Cardiac muscle cell (in vitro differentiated cells and primary cell): Measurements from ENCODE around the gene RGS4. TPM values are rescaled to one million over a fixed set of nuclear protein-coding genes. Genes with fewer than 3 reads are reported as not detected.

ENCODE experiments used
- DNase-seq, 2 donors: peaks; one replicate each; pipeline versions ENCODE4 v3.0.0 to v3.0.0-alpha.2; 2010 to 2017; ENCODE audit warnings: low read depth in 1 of 2, low spot score in 1 of 2
- H3K27ac ChIP-seq: fragments of 200-600 bp; sonication (generic); 2 replicates; pipeline ENCODE4 v1.5.1; 2016
- H3K27me3 ChIP-seq: fragments of 200-600 bp; sonication (generic); 2 replicates; pipeline ENCODE4 v1.6.0; 2016; ENCODE audit warnings: control low read depth
- H3K36me3 ChIP-seq: fragments of 200-600 bp; sonication (generic); 2 replicates; pipeline ENCODE4 v1.5.1; 2016; ENCODE audit warnings: control low read depth
- H3K4me1 ChIP-seq: fragments of 200-600 bp; sonication (generic); 2 replicates; pipeline ENCODE4 v1.8.1; 2017; ENCODE audit warnings: low read depth, mild to moderate bottlenecking, mixed run types
- H3K4me3 ChIP-seq: fragments of 200-600 bp; sonication (generic); 2 replicates; pipeline ENCODE4 v1.5.1; 2016; ENCODE audit warnings: mild to moderate bottlenecking
- H3K9me3 ChIP-seq: fragments of 200-600 bp; sonication (generic); 2 replicates; pipeline ENCODE4 v1.5.1; 2017; ENCODE audit warnings: low read depth, mild to moderate bottlenecking, control low read depth
- CTCF ChIP-seq: IDR thresholded peaks from 2 replicates; pipeline ENCODE4 v1.5.1; 2012; ENCODE audit warnings: low read depth, mild to moderate bottlenecking, low read length
- polyA plus RNA-seq: library from polyadenylated mRNA; unstranded; fragments of >200 nt; fragmentation: Nextera tagmentation; extraction: Ambion mirVana; gene quantifications from 2 replicates; pipeline ENCODE4 v1.2.1, GENCODE V29; 2016
- total RNA-seq: library from RNA; depleted of rRNA; stranded (reverse); fragments of >200 nt; gene quantifications from 2 replicates; pipeline ENCODE4 v1.2.3, GENCODE V29; 2016

Gene RGS4
- total and polyA plus RNA-seq, 2 experiments from 2014 or later, result 16.1 to 25.9 TPM

- H3K4me3 ChIP-seq, result no peak overlapping the region
- no peaks in the 10 kb centered on the region for H3K9me3 ChIP-seq
- H3K27ac ChIP-seq, result no peak overlapping the region
- H3K4me1 ChIP-seq, result no peaks in the 10 kb centered on the region
- H3K36me3 ChIP-seq, result no peaks in the 10 kb centered on the region
- H3K27me3 ChIP-seq, result no peaks in the 10 kb centered on the region
- peak in 1 of 2 donors; percentile 49 for DNase-seq
- TF ChIP-seq CTCF, result no peak
Measured at GRCh38 chr1:163090321-163090945, 21.3 kb downstream of the RGS4 start.

- TF ChIP-seq CTCF, result no peak
- no peak overlapping the region for H3K27ac ChIP-seq
- no peaks in the 10 kb centered on the region for H3K27me3 ChIP-seq
- no peaks in the 10 kb centered on the region for H3K36me3 ChIP-seq
- no peak overlapping the region for H3K4me3 ChIP-seq
- H3K4me1 ChIP-seq, result no peaks in the 10 kb centered on the region
- no peak for DNase-seq
- no peaks in the 10 kb centered on the region for H3K9me3 ChIP-seq
Measured at GRCh38 chr1:163093169-163093568, 24.0 kb downstream of the RGS4 start.

GRCh38 chr1:163093579-163093978 lies 24.4 kb downstream of the RGS4 start:
- Histone ChIP-seq H3K4me3 (no peak overlapping the region), H3K27ac (no peak overlapping the region), H3K36me3 (no peaks in the 10 kb centered on the region), H3K27me3 (no peaks in the 10 kb centered on the region), H3K9me3 (no peaks in the 10 kb centered on the region), H3K4me1 (no peaks in the 10 kb centered on the region)
- no peak for DNase-seq
- TF ChIP-seq CTCF, result no peak

GRCh38 chr1:163094182-163094581 lies 25.0 kb downstream of the RGS4 start:
- Histone ChIP-seq H3K9me3 (no peaks in the 10 kb centered on the region), H3K4me3 (no peak overlapping the region), H3K36me3 (no peaks in the 10 kb centered on the region), H3K4me1 (no peaks in the 10 kb centered on the region), H3K27ac (no peak overlapping the region), H3K27me3 (no peaks in the 10 kb centered on the region)
- DNase-seq, result no peak
- TF ChIP-seq CTCF, result no peak

GRCh38 chr1:163094589-163094988 lies 25.4 kb downstream of the RGS4 start:
- Histone ChIP-seq H3K27me3 (no peaks in the 10 kb centered on the region), H3K9me3 (no peaks in the 10 kb centered on the region), H3K36me3 (no peaks in the 10 kb centered on the region), H3K4me3 (no peak overlapping the region), H3K27ac (no peak overlapping the region), H3K4me1 (no peaks in the 10 kb centered on the region)
- TF ChIP-seq CTCF, result no peak
- DNase-seq, result no peak
